PC-9 (cell line): ENCODE measurements around the gene CREBBP.

Experiments
- CTCF ChIP-seq: fragments of 200-600 bp; sonication (generic); conservative IDR thresholded peaks from 2 replicates; pipeline ENCODE4 v1.6.1; 2017; ENCODE audit warnings: mixed run types, antibody characterized with exemption, mild to moderate bottlenecking, moderate library complexity
- EZH2 ChIP-seq: fragments of 200-600 bp; sonication (generic); IDR thresholded peaks from 2 replicates; pipeline ENCODE4 v1.8.0; 2017; ENCODE audit warnings: antibody characterized with exemption, low read depth

GRCh38 chr16:3715430-3715829 lies 165.1 kb downstream of the CREBBP start:
- no peak for TF ChIP-seq CTCF
- TF ChIP-seq EZH2: no peak
